ENCODE measurements around the gene KPNA6. TPM values are rescaled to one million over a fixed set of nuclear protein-coding genes. Genes with fewer than 3 reads are reported as not detected.
A peak's percentile ranks its signal among the peaks of the same experiment; 100 is the strongest.

Gene KPNA6
- total RNA-seq, 1 donor from 2014 or later: 36.3 TPM

- no peak for DNase-seq
These were observed 113.1 kb downstream of the KPNA6 start for GRCh38 chr1:32220746-32221580.

- no peak for DNase-seq
These were observed 113.7 kb downstream of the KPNA6 start for GRCh38 chr1:32221581-32221979.

- peak; percentile 98 for DNase-seq
These were observed 114.3 kb downstream of the KPNA6 start, which contains the start of the genes EIF3I and TMEM234 for GRCh38 chr1:32221980-32222755. EIF3I (plus strand) TSS chr1:32222407; CDS start chr1:32222442, 35 bp downstream. TMEM234 (minus strand) TSS chr1:32222353; CDS start chr1:32222322, 31 bp downstream.

- no peak for DNase-seq
These were observed 115.8 kb downstream of the KPNA6 start for GRCh38 chr1:32223683-32224082.

GRCh38 chr1:32224285-32224684 lies 116.4 kb downstream of the KPNA6 start:
- no peak for DNase-seq

Small RNA genes lying within 50 kb of the gene (small RNA-seq; reads per million reads assigned to genes)
- gene MIR5585 (ENCODE audit: low replicate concordance) (not detected), gene RF00017 (ENCODE audit: low replicate concordance) (not detected)

Other genes starting within 250 kb of the KPNA6 start
- gene PTP4A2, start 169.7 kb upstream of the KPNA6 start, total RNA-seq: 254 TPM
- 96.8 TPM for gene KHDRBS1, start 94.2 kb upstream of the KPNA6 start, total RNA-seq
- 3.4 TPM for gene TMEM39B, start 35.1 kb upstream of the KPNA6 start, total RNA-seq
- gene TXLNA, start 71.6 kb downstream of the KPNA6 start, total RNA-seq: 39.5 TPM
- gene CCDC28B, start 92.5 kb downstream of the KPNA6 start, total RNA-seq: 30.3 TPM
- gene IQCC, start 97.6 kb downstream of the KPNA6 start, total RNA-seq: 2.7 TPM
- not detected for gene DCDC2B, start 101.0 kb downstream of the KPNA6 start, total RNA-seq
- gene TMEM234, start 114.3 kb downstream of the KPNA6 start, total RNA-seq: 10.6 TPM
- 145 TPM for gene EIF3I, start 114.4 kb downstream of the KPNA6 start, total RNA-seq
- 0.31 TPM for gene FAM167B, start 139.2 kb downstream of the KPNA6 start, total RNA-seq
- 1.3 TPM for gene LCK, start 143.2 kb downstream of the KPNA6 start, total RNA-seq
- gene HDAC1, start 184.0 kb downstream of the KPNA6 start, total RNA-seq: 58.3 TPM
- gene MARCKSL1, start 228.2 kb downstream of the KPNA6 start, total RNA-seq: 40.8 TPM

Measured in tongue (tissue), 3 donors.